ENCODE measurements around the gene ZIC5. TPM values are rescaled to one million over a fixed set of nuclear protein-coding genes. Genes with fewer than 3 reads are reported as not detected.

The ZIC5 gene
- total RNA-seq, result under 1 TPM; 0.09 to 0.45 TPM

GRCh38 chr13:99971576-99972189 lies at the start of gene ZIC5:
Gene ZIC5, minus strand, starts transcription at chr13:99971767. Its CDS starts 164 bp downstream, at chr13:99971603.
- Histone ChIP-seq H3K27ac (no peak within 1 kb of the TSS), H3K4me1 (replicated peaks) (peaks cover 16% of the 10 kb centered on the region), H3K36me3 (no peaks in the 10 kb centered on the region), H3K27me3 (replicated peaks; ENCODE audit: insufficient read depth) (peaks cover 83% of the 10 kb centered on the region), H3K9me3 (no peaks in the 10 kb centered on the region), H3K4me3 (no peak within 1 kb of the TSS)
- intact Hi-C loops (cut with DNase I), result no loop called here
- DNase-seq (ENCODE audit: low spot score), result no peak
- WGBS, result 3% methylated on average over 41 of the region's 41 CpGs
- TF ChIP-seq POLR2AphosphoS5 (IDR thresholded peaks at IDR 0.05) (no peak), CTCF (IDR thresholded peaks at IDR 0.05) (no peak), POLR2A (IDR thresholded peaks at IDR 0.05) (no peak)

- H3K9me3 ChIP-seq, result no peaks in the 10 kb centered on the region
- intact Hi-C loops (cut with DNase I), result no loop called here
- H3K4me1 ChIP-seq (replicated peaks), result no peaks in the 10 kb centered on the region
- H3K4me3 ChIP-seq, result no peak overlapping the region
- no peaks in the 10 kb centered on the region for H3K36me3 ChIP-seq
- no peak overlapping the region for H3K27ac ChIP-seq
- no peak for DNase-seq (ENCODE audit: low spot score)
- WGBS, result 100% methylated on average over 3 of the region's 3 CpGs
- TF ChIP-seq CTCF (IDR thresholded peaks at IDR 0.05) (no peak), POLR2AphosphoS5 (IDR thresholded peaks at IDR 0.05) (no peak), POLR2A (IDR thresholded peaks at IDR 0.05) (no peak)
- no peaks in the 10 kb centered on the region for H3K27me3 ChIP-seq (replicated peaks; ENCODE audit: insufficient read depth)
Measured at GRCh38 chr13:100019780-100020356, 48.3 kb upstream of the ZIC5 start.

DNA sequence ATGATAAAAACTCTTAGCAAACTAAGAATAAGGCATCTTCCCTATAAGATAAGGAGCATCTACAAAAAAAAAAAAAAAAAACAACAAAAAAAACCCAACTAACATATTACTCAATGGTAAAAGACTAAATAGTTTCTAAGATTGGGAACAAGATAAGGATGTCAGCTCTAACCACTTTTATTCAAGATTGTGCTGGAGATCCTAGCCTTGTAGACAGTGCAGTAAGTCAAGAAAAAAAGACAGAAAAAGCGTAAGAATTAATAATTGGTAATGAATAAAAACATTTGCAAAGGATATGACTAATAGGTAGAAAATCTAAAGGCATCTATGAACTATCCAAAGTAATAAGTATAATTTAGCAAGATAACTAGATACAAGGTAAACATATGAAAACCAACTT lies 43.1 kb upstream of the ZIC5 start:
- no peak for DNase-seq (ENCODE audit: low spot score)
- TF ChIP-seq POLR2AphosphoS5 (IDR thresholded peaks at IDR 0.05) (no peak), POLR2A (IDR thresholded peaks at IDR 0.05) (no peak), CTCF (IDR thresholded peaks at IDR 0.05) (no peak)
- Histone ChIP-seq H3K9me3 (no peaks in the 10 kb centered on the region), H3K27ac (no peak overlapping the region), H3K27me3 (replicated peaks; ENCODE audit: insufficient read depth) (no peaks in the 10 kb centered on the region), H3K36me3 (no peaks in the 10 kb centered on the region), H3K4me1 (replicated peaks) (no peaks in the 10 kb centered on the region), H3K4me3 (no peak overlapping the region)
- intact Hi-C loops (cut with DNase I), result no loop called here
- 77% methylated on average over 1 of the region's 1 CpG for WGBS

GRCh38 chr13:99998261-99998660 lies 26.7 kb upstream of the ZIC5 start:
- intact Hi-C loops (cut with DNase I), result no loop called here
- no peaks in the 10 kb centered on the region for H3K9me3 ChIP-seq
- H3K36me3 ChIP-seq, result no peaks in the 10 kb centered on the region
- no peak overlapping the region for H3K4me3 ChIP-seq
- no peaks in the 10 kb centered on the region for H3K4me1 ChIP-seq (replicated peaks)
- peaks cover 44% of the 10 kb centered on the region for H3K27me3 ChIP-seq (replicated peaks; ENCODE audit: insufficient read depth)
- WGBS, result 91% methylated on average over 11 of the region's 11 CpGs
- H3K27ac ChIP-seq, result no peak overlapping the region
- TF ChIP-seq CTCF (IDR thresholded peaks at IDR 0.05), result no peak
- no peak for TF ChIP-seq POLR2A (IDR thresholded peaks at IDR 0.05)
- no peak for TF ChIP-seq POLR2AphosphoS5 (IDR thresholded peaks at IDR 0.05)
- no peak for DNase-seq (ENCODE audit: low spot score)

- no peak overlapping the region for H3K27ac ChIP-seq
- intact Hi-C loops (cut with DNase I), result no loop called here
- no peaks in the 10 kb centered on the region for H3K9me3 ChIP-seq
- 53% methylated on average over 40 of the region's 40 CpGs for WGBS
- peaks cover 48% of the 10 kb centered on the region for H3K27me3 ChIP-seq (replicated peaks; ENCODE audit: insufficient read depth)
- H3K4me1 ChIP-seq (replicated peaks), result no peaks in the 10 kb centered on the region
- TF ChIP-seq CTCF (IDR thresholded peaks at IDR 0.05) (no peak), POLR2AphosphoS5 (IDR thresholded peaks at IDR 0.05) (no peak)
- H3K36me3 ChIP-seq, result no peaks in the 10 kb centered on the region
- DNase-seq (ENCODE audit: low spot score), result no peak
- H3K4me3 ChIP-seq, result no peak overlapping the region
Measured at GRCh38 chr13:99997702-99998214, 26.2 kb upstream of the ZIC5 start.

All from prostate gland (tissue), 2 donors.